PC-3 (cell line): Measurements from ENCODE around the gene TPTE2.

Experiments
- EZH2 ChIP-seq: fragments of 300-600 bp; sonication (generic); IDR thresholded peaks from one replicate; pipeline ENCODE4 v1.6.1; 2017; ENCODE audit warnings: antibody characterized with exemption, mild to moderate bottlenecking, low read length; ENCODE audit not compliant: unreplicated experiment
- EZH2phosphoT487 ChIP-seq: fragments of 300-600 bp; sonication (generic); IDR thresholded peaks from 2 replicates; pipeline ENCODE4 v1.6.1; 2018; ENCODE audit warnings: mild to moderate bottlenecking, antibody characterized with exemption, low read length, borderline replicate concordance
- TF ChIP-seq, protein P1 (sequence below): fragments of 300-600 bp; sonication (generic); conservative IDR thresholded peaks from 2 replicates; pipeline ENCODE4 v1.5.1; 2017; ENCODE audit warnings: antibody characterized with exemption, low read depth, mild to moderate bottlenecking, low read length

GRCh38 chr13:19519049-19519448 is 42.3 kb downstream of the TPTE2 start:
- TF ChIP-seq, protein P1, sequence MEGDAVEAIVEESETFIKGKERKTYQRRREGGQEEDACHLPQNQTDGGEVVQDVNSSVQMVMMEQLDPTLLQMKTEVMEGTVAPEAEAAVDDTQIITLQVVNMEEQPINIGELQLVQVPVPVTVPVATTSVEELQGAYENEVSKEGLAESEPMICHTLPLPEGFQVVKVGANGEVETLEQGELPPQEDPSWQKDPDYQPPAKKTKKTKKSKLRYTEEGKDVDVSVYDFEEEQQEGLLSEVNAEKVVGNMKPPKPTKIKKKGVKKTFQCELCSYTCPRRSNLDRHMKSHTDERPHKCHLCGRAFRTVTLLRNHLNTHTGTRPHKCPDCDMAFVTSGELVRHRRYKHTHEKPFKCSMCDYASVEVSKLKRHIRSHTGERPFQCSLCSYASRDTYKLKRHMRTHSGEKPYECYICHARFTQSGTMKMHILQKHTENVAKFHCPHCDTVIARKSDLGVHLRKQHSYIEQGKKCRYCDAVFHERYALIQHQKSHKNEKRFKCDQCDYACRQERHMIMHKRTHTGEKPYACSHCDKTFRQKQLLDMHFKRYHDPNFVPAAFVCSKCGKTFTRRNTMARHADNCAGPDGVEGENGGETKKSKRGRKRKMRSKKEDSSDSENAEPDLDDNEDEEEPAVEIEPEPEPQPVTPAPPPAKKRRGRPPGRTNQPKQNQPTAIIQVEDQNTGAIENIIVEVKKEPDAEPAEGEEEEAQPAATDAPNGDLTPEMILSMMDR: no peak
- no peak for TF ChIP-seq EZH2phosphoT487
- no peak for TF ChIP-seq EZH2
